Liver (tissue), 9 donors: ENCODE measurements around the gene HCLS1. TPM values are rescaled to one million over a fixed set of nuclear protein-coding genes. Genes with fewer than 3 reads are reported as not detected.

Source experiments
- DNase-seq: peaks from one replicate; pipeline ENCODE4 v3.0.0-alpha.2; 2017; ENCODE audit warnings: low spot score
- H3K27ac ChIP-seq, 2 donors: one replicate each; pipeline ENCODE4 v1.7.0; 2013; ENCODE audit warnings: inconsistent platforms in 2 of 2, low read length in 2 of 2, control low read depth in 1 of 2, low read depth in 1 of 2, mild to moderate bottlenecking in 1 of 2
- H3K27me3 ChIP-seq, 4 donors: one replicate each; pipeline versions ENCODE4 v1.6.1 to v1.7.0; 2013; ENCODE audit warnings: low read length in 3 of 4, inconsistent platforms in 1 of 4, mild to moderate bottlenecking in 1 of 4, moderate library complexity in 1 of 4; ENCODE audit not compliant: control insufficient read depth in 4 of 4, insufficient read depth in 4 of 4
- H3K36me3 ChIP-seq, 4 donors: one replicate each; pipeline versions ENCODE4 v1.6.1 to v1.7.0; 2013; ENCODE audit warnings: low read length in 3 of 4, mild to moderate bottlenecking in 3 of 4, low read depth in 1 of 4, moderate library complexity in 1 of 4; ENCODE audit not compliant: control insufficient read depth in 4 of 4, insufficient read depth in 3 of 4
- H3K4me1 ChIP-seq, 4 donors: one replicate each; pipeline versions ENCODE4 v1.6.1 to v1.7.0; 2013; ENCODE audit warnings: low read length in 3 of 4, mild to moderate bottlenecking in 3 of 4, moderate library complexity in 1 of 4; ENCODE audit not compliant: control insufficient read depth in 4 of 4, insufficient read depth in 4 of 4
- H3K4me3 ChIP-seq, 3 donors: one replicate each; pipeline versions ENCODE4 v1.6.1 to v1.7.0; 2013; ENCODE audit warnings: low read length in 3 of 3, control low read depth in 1 of 3, low read depth in 1 of 3, mild to moderate bottlenecking in 1 of 3
- H3K9ac ChIP-seq, 2 donors: one replicate each; pipeline ENCODE4 v1.7.0; 2013; ENCODE audit warnings: low read length in 2 of 2, mild to moderate bottlenecking in 2 of 2, moderate library complexity in 2 of 2, control low read depth in 1 of 2, low read depth in 1 of 2
- H3K9me3 ChIP-seq, 4 donors: one replicate each; pipeline versions ENCODE4 v1.6.1 to v1.7.0; 2013; ENCODE audit warnings: low read length in 3 of 4; ENCODE audit not compliant: control insufficient read depth in 4 of 4
- CTCF ChIP-seq: fragments of 150-350 bp; IDR thresholded peaks from 2 replicates; pipeline ENCODE4 v1.5.1; 2017; ENCODE audit warnings: improper control_type of control experiment, low read depth, low read length; ENCODE audit not compliant: missing input control
- EGR1 ChIP-seq, 2 donors: IDR thresholded peaks; 2 replicates each; pipeline ENCODE4 v1.6.1; 2016 to 2018; ENCODE audit warnings: antibody characterized with exemption in 2 of 2, low read depth in 2 of 2
- FOXA1 ChIP-seq: IDR thresholded peaks from 2 replicates; pipeline ENCODE4 v1.6.1; 2016; ENCODE audit warnings: antibody characterized with exemption
- GABPA ChIP-seq, 2 donors: IDR thresholded peaks in 1 of 2; conservative IDR thresholded peaks in 1 of 2; 2 replicates each; pipeline ENCODE4 v1.6.1; 2016; ENCODE audit warnings: antibody characterized with exemption in 2 of 2, mild to moderate bottlenecking in 1 of 2, moderate library complexity in 1 of 2
- HNF4A ChIP-seq, 2 donors: conservative IDR thresholded peaks; 2 replicates each; pipeline ENCODE4 v1.6.1; 2016; ENCODE audit warnings: antibody characterized with exemption in 2 of 2, mild to moderate bottlenecking in 2 of 2
- HNF4G ChIP-seq: IDR thresholded peaks from 2 replicates; pipeline ENCODE4 v1.6.1; 2016; ENCODE audit warnings: antibody characterized with exemption
- JUND ChIP-seq, 2 donors: IDR thresholded peaks; 2 replicates each; pipeline ENCODE4 v1.6.1; 2016; ENCODE audit warnings: antibody characterized with exemption in 2 of 2
- NR2F2 ChIP-seq: IDR thresholded peaks from 2 replicates; pipeline ENCODE4 v1.6.1; 2016; ENCODE audit warnings: antibody characterized with exemption
- RAD21 ChIP-seq, 2 donors: IDR thresholded peaks; 2 replicates each; pipeline ENCODE4 v1.6.1; 2016; ENCODE audit warnings: antibody characterized with exemption in 2 of 2, mild to moderate bottlenecking in 2 of 2
- REST ChIP-seq: IDR thresholded peaks from 2 replicates; pipeline ENCODE4 v1.6.1; 2016; ENCODE audit warnings: antibody characterized with exemption, mild to moderate bottlenecking
- RXRA ChIP-seq, 2 donors: IDR thresholded peaks; 2 replicates each; pipeline ENCODE4 v1.6.1; 2017 to 2018; ENCODE audit warnings: antibody characterized with exemption in 2 of 2, mild to moderate bottlenecking in 1 of 2
- SP1 ChIP-seq: IDR thresholded peaks from 2 replicates; pipeline ENCODE4 v1.6.1; 2018; ENCODE audit warnings: antibody characterized with exemption, mild to moderate bottlenecking
- ZBTB33 ChIP-seq: IDR thresholded peaks from 2 replicates; pipeline ENCODE4 v1.6.1; 2016; ENCODE audit warnings: antibody characterized with exemption
- WGBS: extraction: QIAGEN DNeasy Blood & Tissue Kit; methylation state at CpG from one replicate; pipeline ENCODE4 v1.1.7; 2013; 5-methylcytosine and 5-hydroxymethylcytosine counted together
- polyA plus RNA-seq, 2 donors: library from polyadenylated mRNA; stranded (reverse) in 1 of 2; unstranded in 1 of 2; fragments of 200-250 nt in 1 of 2; fragments of >200 nt in 1 of 2; fragmentation: Nextera tagmentation in 1 of 2; extraction: Ambion mirVana in 1 of 2; gene quantifications; one replicate each; pipeline versions ENCODE4 v1.2.1 to v1.2.3, GENCODE V29; 2013 to 2015
- total RNA-seq, 2 donors: library from RNA; depleted of rRNA; stranded (reverse); fragments of >200 nt; gene quantifications; one replicate each; pipeline ENCODE4 v1.2.3, GENCODE V29; 2014
- donor health status: healthy.
- donor health status: healthy.
- donor health status: healthy.
- donor health status: healthy.
- donor health status: healthy.

Gene HCLS1
- total and polyA plus RNA-seq, 4 donors: 17.2 to 39.8 (median 22.5) TPM

- WGBS: 95% methylated on average over 2 of the region's 2 CpGs
- no peak overlapping the region for H3K27ac ChIP-seq
- DNase-seq: no peak
- H3K9me3 ChIP-seq: no peaks in the 10 kb centered on the region
- no peak overlapping the region for H3K4me3 ChIP-seq
- H3K4me1 ChIP-seq: no peaks in the 10 kb centered on the region
- TF ChIP-seq GABPA (IDR thresholded peaks at IDR 0.05 in 1 of 2, conservative IDR thresholded peaks at IDR 0.05 in 1 of 2) (no peak), HNF4G (no peak), RAD21 (IDR thresholded peaks at IDR 0.05) (no peak), REST (no peak), SP1 (no peak), ZBTB33 (no peak), NR2F2 (no peak), HNF4A (conservative IDR thresholded peaks at IDR 0.05) (no peak), CTCF (no peak), FOXA1 (no peak)
- H3K27me3 ChIP-seq: no peaks in the 10 kb centered on the region
- peaks cover 0 to 26% (median 21%) of the 10 kb centered on the region in 4 donors for H3K36me3 ChIP-seq
- H3K9ac ChIP-seq: no peak overlapping the region
Measured at GRCh38 chr3:121641127-121641526, 19.6 kb downstream of the HCLS1 start.

DNA sequence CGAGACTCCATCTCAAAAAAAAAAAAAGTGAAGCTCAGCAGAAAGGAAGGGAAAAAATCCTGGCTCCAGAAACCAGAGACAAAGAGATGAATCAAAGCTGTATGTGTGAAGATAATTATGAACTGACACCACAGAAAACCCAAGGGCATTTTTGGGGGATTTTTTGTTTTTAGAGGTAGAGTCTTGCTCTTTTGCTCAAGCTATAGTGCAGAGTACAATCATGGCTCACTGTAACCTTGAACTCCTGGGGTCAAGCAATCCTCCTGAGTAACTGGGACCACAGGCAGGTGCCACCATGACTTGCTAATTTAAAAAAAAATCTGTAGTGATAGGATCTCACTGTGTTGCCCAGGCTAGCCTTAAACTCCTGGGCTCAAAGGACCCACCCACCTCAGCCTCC is 22.8 kb downstream of the HCLS1 start:
- Histone ChIP-seq H3K9me3 (no peaks in the 10 kb centered on the region), H3K4me3 (no peak overlapping the region), H3K27me3 (no peaks in the 10 kb centered on the region), H3K9ac (no peak overlapping the region), H3K36me3 (peaks cover 0 to 26% (median 15%) of the 10 kb centered on the region in 4 donors), H3K27ac (no peak overlapping the region), H3K4me1 (no peaks in the 10 kb centered on the region)
- WGBS: 97% methylated on average over 1 of the region's 1 CpG
- DNase-seq: no peak
- TF ChIP-seq JUND (IDR thresholded peaks at IDR 0.05) (no peak), EGR1 (IDR thresholded peaks at IDR 0.05; ENCODE audit: low read depth in 2 of 2) (no peak), NR2F2 (no peak), RXRA (IDR thresholded peaks at IDR 0.05) (no peak), REST (no peak)
